OCI-LY1 (cell line): ENCODE data around the gene HYAL4.

Experiments used
- H2AFZ ChIP-seq: fragments of 200-600 bp; sonication (generic), shearing (Covaris generic); 2 replicates; pipeline ENCODE4 v1.6.0; 2014; ENCODE audit warnings: antibody characterized with exemption, mild to moderate bottlenecking, low read length
- H3F3A ChIP-seq: fragments of 200-600 bp; sonication (generic), shearing (Covaris generic); 2 replicates; pipeline ENCODE4 v1.6.0; 2014; ENCODE audit warnings: mild to moderate bottlenecking, antibody characterized with exemption, low read length, moderate library complexity; ENCODE audit not compliant: insufficient read depth
- H3K27ac ChIP-seq: fragments of 200-600 bp; sonication (generic); 2 replicates; pipeline ENCODE4 v1.5.1; 2014; ENCODE audit warnings: low read length, mixed run types, mild to moderate bottlenecking, low read depth; ENCODE audit not compliant: poor library complexity, severe bottlenecking
- H3K27me3 ChIP-seq: fragments of 200-600 bp; sonication (generic); 2 replicates; pipeline ENCODE4 v1.6.0; 2014; ENCODE audit warnings: antibody characterized with exemption, mild to moderate bottlenecking, low read length, moderate library complexity; ENCODE audit not compliant: insufficient read depth
- H3K36me3 ChIP-seq: fragments of 200-600 bp; sonication (generic); 2 replicates; pipeline ENCODE4 v1.6.1; 2014; ENCODE audit warnings: mild to moderate bottlenecking, antibody characterized with exemption, low read length, moderate library complexity, mixed read lengths; ENCODE audit not compliant: insufficient read depth
- H3K4me1 ChIP-seq: fragments of 200-600 bp; sonication (generic); 2 replicates; pipeline ENCODE4 v1.5.1; 2014; ENCODE audit warnings: mild to moderate bottlenecking, low read length, moderate library complexity; ENCODE audit not compliant: insufficient read depth, severe bottlenecking
- H3K4me2 ChIP-seq: fragments of 200-600 bp; sonication (generic), shearing (Covaris generic); 2 replicates; pipeline ENCODE4 v1.6.1; 2014; ENCODE audit warnings: low read length
- H3K4me3 ChIP-seq: fragments of 200-600 bp; sonication (generic); 2 replicates; pipeline ENCODE4 v1.5.1; 2014; ENCODE audit warnings: low read length, low read depth, mild to moderate bottlenecking, mixed read lengths; ENCODE audit not compliant: poor library complexity, severe bottlenecking
- H3K79me2 ChIP-seq: fragments of 200-600 bp; shearing (Covaris generic); 2 replicates; pipeline ENCODE4 v1.6.1; 2016; ENCODE audit warnings: mixed run types, low read length, mixed read lengths; ENCODE audit not compliant: insufficient read depth
- H3K9ac ChIP-seq: fragments of 200-600 bp; sonication (generic), shearing (Covaris generic); 2 replicates; pipeline ENCODE4 v1.6.1; 2014; ENCODE audit warnings: mild to moderate bottlenecking, low read length, mixed read lengths
- H3K9me2 ChIP-seq: fragments of 200-600 bp; sonication (generic), shearing (Covaris generic); 2 replicates; pipeline ENCODE4 v1.6.1; 2014; ENCODE audit warnings: low read depth, mild to moderate bottlenecking, low read length, mixed read lengths
- H3K9me3 ChIP-seq: fragments of 200-600 bp; shearing (Covaris generic); 2 replicates; pipeline ENCODE4 v1.6.1; 2014; ENCODE audit warnings: low read length, mixed read lengths
- H4K20me1 ChIP-seq: fragments of 200-600 bp; sonication (generic), shearing (Covaris generic); 2 replicates; pipeline ENCODE4 v1.6.0; 2016; ENCODE audit warnings: mild to moderate bottlenecking, low read length; ENCODE audit not compliant: insufficient read depth
- EZH2 ChIP-seq: fragments of 200-600 bp; sonication (generic), shearing (Covaris generic); IDR thresholded peaks from 2 replicates; pipeline ENCODE4 v1.8.0; 2017; ENCODE audit warnings: borderline replicate concordance, mixed run types, mild to moderate bottlenecking, antibody characterized with exemption, low read length, moderate library complexity, mixed read lengths
- TF ChIP-seq, protein P1 (sequence below): fragments of 200-600 bp; sonication (generic), shearing (Covaris generic); IDR thresholded peaks from 2 replicates; pipeline ENCODE4 v1.5.1; 2017; ENCODE audit warnings: mild to moderate bottlenecking, antibody characterized with exemption, low read length, moderate library complexity, mixed read lengths

Gene HYAL4

DNA sequence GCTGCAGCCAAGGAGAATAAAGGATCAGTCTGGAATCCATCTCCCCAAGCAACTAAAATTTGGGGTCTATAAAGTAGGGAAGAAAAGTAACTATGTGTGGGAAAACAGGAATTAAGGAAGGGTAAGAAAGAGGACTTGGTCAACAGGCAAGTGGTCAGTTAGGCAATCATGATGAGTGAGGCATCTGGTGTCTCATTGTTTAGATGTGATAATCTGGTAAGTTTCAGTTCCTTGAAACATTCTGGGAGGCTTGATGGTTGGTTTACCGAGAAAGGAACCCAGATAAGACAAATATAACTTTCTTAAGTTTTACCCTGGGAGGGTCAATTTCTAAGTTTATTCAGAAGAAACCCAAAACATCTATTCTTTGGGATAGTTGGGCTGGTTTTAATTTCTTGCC lies 22.3 kb downstream of the HYAL4 start:
- no peaks in the 10 kb centered on the region for H3K79me2 ChIP-seq
- no peaks in the 10 kb centered on the region for H3K4me1 ChIP-seq
- H3K9me2 ChIP-seq, result no peaks in the 10 kb centered on the region
- no peak overlapping the region for H2AFZ ChIP-seq
- no peaks in the 10 kb centered on the region for H3K27me3 ChIP-seq
- no peak for TF ChIP-seq EZH2
- TF ChIP-seq, protein P1, sequence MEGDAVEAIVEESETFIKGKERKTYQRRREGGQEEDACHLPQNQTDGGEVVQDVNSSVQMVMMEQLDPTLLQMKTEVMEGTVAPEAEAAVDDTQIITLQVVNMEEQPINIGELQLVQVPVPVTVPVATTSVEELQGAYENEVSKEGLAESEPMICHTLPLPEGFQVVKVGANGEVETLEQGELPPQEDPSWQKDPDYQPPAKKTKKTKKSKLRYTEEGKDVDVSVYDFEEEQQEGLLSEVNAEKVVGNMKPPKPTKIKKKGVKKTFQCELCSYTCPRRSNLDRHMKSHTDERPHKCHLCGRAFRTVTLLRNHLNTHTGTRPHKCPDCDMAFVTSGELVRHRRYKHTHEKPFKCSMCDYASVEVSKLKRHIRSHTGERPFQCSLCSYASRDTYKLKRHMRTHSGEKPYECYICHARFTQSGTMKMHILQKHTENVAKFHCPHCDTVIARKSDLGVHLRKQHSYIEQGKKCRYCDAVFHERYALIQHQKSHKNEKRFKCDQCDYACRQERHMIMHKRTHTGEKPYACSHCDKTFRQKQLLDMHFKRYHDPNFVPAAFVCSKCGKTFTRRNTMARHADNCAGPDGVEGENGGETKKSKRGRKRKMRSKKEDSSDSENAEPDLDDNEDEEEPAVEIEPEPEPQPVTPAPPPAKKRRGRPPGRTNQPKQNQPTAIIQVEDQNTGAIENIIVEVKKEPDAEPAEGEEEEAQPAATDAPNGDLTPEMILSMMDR, result no peak
- no peaks in the 10 kb centered on the region for H3F3A ChIP-seq
- H3K36me3 ChIP-seq, result no peaks in the 10 kb centered on the region
- no peak overlapping the region for H3K4me3 ChIP-seq
- H3K4me2 ChIP-seq, result no peak overlapping the region
- no peak overlapping the region for H3K27ac ChIP-seq
- no peaks in the 10 kb centered on the region for H4K20me1 ChIP-seq
- H3K9me3 ChIP-seq, result no peaks in the 10 kb centered on the region
- no peak overlapping the region for H3K9ac ChIP-seq

DNA sequence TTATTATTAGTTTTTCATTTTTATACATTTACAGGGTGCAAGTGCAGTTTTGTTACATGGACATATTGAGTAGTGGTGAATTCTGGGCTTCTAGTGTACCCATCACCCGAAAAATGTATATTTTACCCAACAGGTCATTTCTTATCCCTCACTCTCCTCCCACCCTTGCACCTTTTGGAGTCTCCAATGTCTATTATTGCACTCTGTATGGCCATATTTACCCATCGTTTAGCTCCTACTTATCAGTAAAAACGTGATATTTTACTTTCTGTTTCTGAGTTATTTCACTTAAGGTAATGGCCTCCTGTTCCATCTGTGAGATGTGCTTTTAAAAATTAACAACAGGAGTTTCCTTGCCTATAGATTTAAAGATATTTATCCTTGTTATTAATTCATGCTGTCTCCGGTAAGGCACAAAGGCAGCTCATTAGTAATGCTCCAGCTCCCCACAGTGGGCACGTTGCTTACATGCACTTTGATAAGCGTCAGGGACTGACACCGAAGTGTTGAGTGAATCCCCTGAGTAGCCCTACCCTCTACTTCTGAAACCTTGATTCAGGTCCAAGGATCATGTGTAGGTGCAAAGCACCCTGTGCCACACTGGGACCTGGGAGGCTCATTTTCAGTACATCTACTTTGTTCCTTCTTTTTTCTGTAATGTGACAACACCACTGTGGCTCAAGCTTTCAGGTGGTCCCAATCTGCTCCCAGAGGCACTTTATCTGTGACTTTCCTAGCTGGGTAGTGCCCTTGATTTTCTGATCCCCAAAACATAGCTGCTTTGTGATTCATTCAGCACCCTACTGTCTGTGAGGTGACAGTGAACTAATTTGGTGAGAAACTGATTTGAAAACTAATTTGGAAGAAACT lies 27.3 kb downstream of the HYAL4 start:
- Histone ChIP-seq H4K20me1 (no peaks in the 10 kb centered on the region), H3K4me3 (no peak overlapping the region), H3K36me3 (no peaks in the 10 kb centered on the region), H2AFZ (no peak overlapping the region), H3K9me3 (no peaks in the 10 kb centered on the region), H3K79me2 (no peaks in the 10 kb centered on the region), H3K27ac (no peak overlapping the region), H3K4me2 (no peak overlapping the region), H3K9ac (no peak overlapping the region), H3K27me3 (no peaks in the 10 kb centered on the region), H3K4me1 (no peaks in the 10 kb centered on the region), H3K9me2 (no peaks in the 10 kb centered on the region), H3F3A (no peaks in the 10 kb centered on the region)
- TF ChIP-seq, protein P1, result peak; percentile 73
- TF ChIP-seq EZH2, result no peak

DNA sequence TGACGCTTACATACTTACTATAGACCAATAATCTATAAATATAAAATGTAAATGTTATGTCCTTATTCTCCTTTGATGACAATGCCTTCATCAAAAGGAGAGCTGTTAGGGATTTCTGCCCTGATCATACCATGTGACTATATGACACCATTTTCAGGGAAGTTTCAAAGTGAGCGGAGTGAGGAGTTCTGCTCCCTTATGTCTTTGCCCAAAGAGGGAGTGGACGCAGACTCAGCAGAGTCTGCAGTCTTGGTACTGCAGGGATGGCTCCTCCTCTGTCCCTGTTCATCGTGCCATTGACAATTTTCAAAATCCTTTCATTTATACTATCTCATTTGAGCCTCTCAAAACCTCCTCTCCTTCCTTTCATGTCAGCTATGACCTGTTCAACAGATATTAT lies 27.9 kb downstream of the HYAL4 start:
- H2AFZ ChIP-seq, result no peak overlapping the region

More for the DNA sequence above, 27.9 kb downstream of the HYAL4 start:
- Histone ChIP-seq H3K36me3 (no peaks in the 10 kb centered on the region), H4K20me1 (no peaks in the 10 kb centered on the region), H3K4me1 (no peaks in the 10 kb centered on the region), H3K9me3 (no peaks in the 10 kb centered on the region), H3K27me3 (no peaks in the 10 kb centered on the region), H3K79me2 (no peaks in the 10 kb centered on the region), H3K4me2 (no peak overlapping the region), H3K27ac (no peak overlapping the region), H3K4me3 (no peak overlapping the region), H3F3A (no peaks in the 10 kb centered on the region), H3K9ac (no peak overlapping the region), H3K9me2 (no peaks in the 10 kb centered on the region)
- TF ChIP-seq, protein P1, result no peak
- no peak for TF ChIP-seq EZH2
